Aorta (tissue), 4 donors: Measurements from ENCODE around the gene MAGT1. TPM values are rescaled to one million over a fixed set of nuclear protein-coding genes. Genes with fewer than 3 reads are reported as not detected.

Source experiments
- polyA plus RNA-seq, 2 donors: library from polyadenylated mRNA; stranded (reverse); fragments of 200-250 nt; gene quantifications; one replicate each; pipeline ENCODE4 v1.2.3, GENCODE V29; 2013
- total RNA-seq, 2 donors: library from RNA; stranded (reverse); fragmentation: NEBNext Ultra II Directional; extraction: Animal tissue kit (Norgen Biotek cat#: 25700); gene quantifications; one replicate each; pipeline ENCODE4 v1.2.1, GENCODE V29; 2021
- donor health status: healthy with polysubstance abuse.
- donor health status: Bipolar disorder and iron deficiency.
- donor health status: DM: no; HTN: no; CAD: no.
- donor health status: DM: yes; HTN: yes; CAD: no.

MAGT1 gene
- total and polyA plus RNA-seq, 4 donors, result 15.4 to 54.6 (median 35.8) TPM

Other genes starting within 250 kb of the MAGT1 start
- gene ATRX, start 109.2 kb downstream of the MAGT1 start, total RNA-seq, result 100 to 1,000 TPM; 126 to 136 TPM
- 10 to 100 TPM in 1 of 2 donors, 1 to 10 TPM in 1; 9.4 to 18.5 TPM for gene ATRX, start 109.2 kb downstream of the MAGT1 start, polyA plus RNA-seq
- 100 to 1,000 TPM; 127 to 163 TPM for gene COX7B, start 4.0 kb upstream of the MAGT1 start, total RNA-seq
- gene COX7B, start 4.0 kb upstream of the MAGT1 start, polyA plus RNA-seq, result 100 to 1,000 TPM; 348 to 784 TPM
- gene ATP7A, start 15.3 kb upstream of the MAGT1 start, total RNA-seq, result 10 to 100 TPM; 14.9 to 18.7 TPM
- 1 to 10 TPM in 1 of 2 donors, under 1 TPM in 1; 0.88 to 3.0 TPM for gene ATP7A, start 15.3 kb upstream of the MAGT1 start, polyA plus RNA-seq
- not detected for gene PGAM4, start 74.2 kb upstream of the MAGT1 start, total RNA-seq
- not detected for gene PGAM4, start 74.2 kb upstream of the MAGT1 start, polyA plus RNA-seq
- 100 to 1,000 TPM; 235 to 254 TPM for gene PGK1, start 208.8 kb upstream of the MAGT1 start, total RNA-seq
- gene PGK1, start 208.8 kb upstream of the MAGT1 start, polyA plus RNA-seq, result 100 to 1,000 TPM in 1 of 2 donors, 10 to 100 TPM in 1; 94.6 to 157 TPM
- 10 to 100 TPM; 15.9 to 19.0 TPM for gene TAF9B, start 244.2 kb upstream of the MAGT1 start, total RNA-seq
- gene TAF9B, start 244.2 kb upstream of the MAGT1 start, polyA plus RNA-seq, result 10 to 100 TPM; 11.4 to 13.9 TPM